GM21737 (cell line): Measurements from ENCODE around the gene WDR90.

Experiments
- ATAC-seq: cut with Tn5 transposase; IDR thresholded peaks from one replicate; pipeline ENCODE4 v1.9.1; 2021; ENCODE audit warnings: mild to moderate bottlenecking, moderate library complexity; ENCODE audit not compliant: unreplicated experiment

WDR90 gene

DNA sequence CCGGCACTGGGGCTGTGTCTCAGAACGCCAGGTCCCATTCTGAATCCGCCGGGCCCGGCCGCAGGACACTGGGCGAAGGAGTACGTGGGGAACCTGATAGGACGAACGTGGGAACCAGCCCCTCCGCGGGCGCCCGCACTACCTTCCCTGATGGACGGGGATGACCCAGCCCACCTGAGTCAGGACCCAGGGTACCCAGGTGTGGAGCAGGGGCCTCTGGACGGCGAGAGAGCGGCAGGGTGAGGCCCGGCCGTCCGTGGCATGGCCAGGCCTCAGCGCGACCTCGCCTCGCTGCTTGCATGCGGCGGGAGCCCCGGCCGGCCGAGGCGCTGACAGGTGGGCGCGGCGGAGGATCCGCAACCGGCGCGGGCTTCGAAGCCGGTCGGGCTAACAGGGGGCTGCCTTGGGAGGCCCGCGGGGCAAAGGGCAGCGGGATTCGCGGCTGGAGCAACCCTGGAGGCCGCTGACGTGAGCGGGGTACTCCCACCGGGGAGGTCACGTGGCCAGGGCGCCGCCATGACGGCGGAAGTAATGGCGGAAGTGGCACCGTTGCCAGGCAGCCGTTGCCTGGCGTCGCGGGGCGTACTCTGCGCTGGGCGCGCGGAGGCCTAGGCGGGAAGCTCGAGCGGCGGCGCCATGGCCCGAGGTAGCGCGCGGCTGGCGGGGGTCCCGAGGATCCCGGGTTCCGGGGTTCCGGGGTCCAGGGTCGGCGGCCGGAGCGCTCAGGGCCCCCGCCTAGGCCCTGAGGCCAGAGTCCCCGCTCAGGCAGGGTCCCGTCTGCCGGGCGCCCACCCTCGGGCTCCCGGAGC is at the start of gene WDR90:
Gene WDR90 (plus strand): TSS at position 585 of the 809 bp plus-strand sequence. CDS start 52 bp downstream, at position 637.
- ATAC-seq: peak; percentile 68

DNA sequence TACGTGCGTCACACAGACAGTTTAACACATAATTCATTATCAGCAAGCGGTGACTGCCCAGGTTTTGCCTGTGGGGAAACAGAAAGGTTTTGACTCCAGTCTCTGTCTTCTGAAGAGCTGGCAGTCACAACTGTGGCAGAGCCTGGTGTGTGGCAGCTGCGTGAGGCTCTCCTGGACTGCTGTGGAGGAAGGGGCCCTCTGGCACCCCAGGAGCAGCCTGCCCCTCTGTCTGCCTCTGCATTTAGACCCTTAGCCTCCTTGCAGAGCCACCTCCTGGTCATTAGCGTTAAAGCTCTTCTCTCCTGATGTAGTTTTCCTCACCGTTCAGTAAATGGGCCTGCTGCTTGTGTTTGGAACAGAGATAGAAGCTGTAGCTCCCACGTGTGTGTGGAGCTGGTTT is 48.4 kb upstream of the WDR90 start:
- ATAC-seq: no peak

DNA sequence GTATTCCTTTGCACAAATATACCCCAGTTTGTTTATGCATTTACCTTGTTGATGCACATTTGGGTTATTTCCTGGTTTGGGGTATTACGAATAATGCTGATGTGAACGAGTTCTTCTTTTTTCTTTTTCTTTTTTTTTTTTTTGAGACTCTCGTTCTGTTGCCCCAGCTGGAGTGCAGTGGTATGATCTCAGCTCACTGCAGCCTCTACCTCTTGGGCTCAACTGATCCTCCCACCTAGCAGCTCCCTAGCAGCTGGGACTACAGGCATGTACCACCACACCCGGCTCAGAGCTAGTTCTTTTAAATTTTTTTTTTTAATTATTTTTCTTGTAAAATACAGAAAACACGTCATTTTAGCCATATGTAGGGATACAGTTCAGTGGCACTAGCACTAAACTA is 45.2 kb upstream of the WDR90 start:
- ATAC-seq: no peak

DNA sequence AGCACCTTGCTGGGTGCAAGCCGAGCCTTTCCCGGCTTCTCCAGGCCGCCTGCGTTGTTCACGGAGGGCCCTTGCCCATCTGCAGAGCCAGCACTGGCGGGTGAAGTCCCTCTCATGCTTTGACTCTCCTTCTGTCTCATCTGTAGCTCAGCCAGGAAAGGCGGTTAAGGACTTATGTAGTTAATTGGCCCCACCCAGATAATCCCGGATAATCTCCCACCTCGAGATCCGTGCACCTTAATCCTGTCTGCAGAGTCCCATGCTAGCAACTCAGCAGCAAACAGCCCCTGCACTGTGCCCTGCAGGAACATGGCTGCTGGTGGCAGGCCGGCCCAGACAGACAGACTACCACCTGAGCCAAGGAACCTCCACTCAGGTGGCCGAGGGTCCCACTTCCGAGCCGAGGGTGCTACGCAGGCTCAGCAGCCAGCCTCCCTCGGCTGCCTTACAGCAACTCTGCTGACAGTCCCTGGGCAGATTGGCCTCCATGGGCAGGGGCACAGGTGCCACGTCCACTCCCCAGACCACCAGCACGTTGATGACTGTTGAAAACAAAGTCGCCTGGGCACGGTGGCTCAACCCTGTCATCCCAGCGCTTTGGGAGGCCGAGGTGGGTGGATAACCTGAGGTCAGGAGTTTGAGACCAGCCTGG is 42.4 kb upstream of the WDR90 start:
- ATAC-seq: no peak

DNA sequence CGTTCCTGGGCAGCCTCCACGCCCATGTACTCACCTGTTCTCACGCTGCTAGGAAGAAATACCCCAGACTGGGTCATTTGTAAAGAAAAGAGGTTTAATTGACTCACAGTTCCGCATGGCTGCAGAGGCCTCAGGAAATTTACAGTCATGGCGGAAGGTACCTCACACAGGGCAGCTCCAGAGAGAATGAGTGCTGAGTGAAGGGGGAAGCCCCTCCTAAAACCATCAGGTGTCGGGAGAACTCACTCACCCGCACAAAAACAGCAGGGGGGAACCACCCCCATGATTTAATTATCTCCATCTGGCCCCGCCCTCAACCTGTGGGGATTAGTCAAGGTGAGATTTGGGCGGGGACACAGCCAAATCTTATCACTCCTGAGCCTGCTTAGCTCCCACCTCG is 41.1 kb upstream of the WDR90 start:
- no peak for ATAC-seq

DNA sequence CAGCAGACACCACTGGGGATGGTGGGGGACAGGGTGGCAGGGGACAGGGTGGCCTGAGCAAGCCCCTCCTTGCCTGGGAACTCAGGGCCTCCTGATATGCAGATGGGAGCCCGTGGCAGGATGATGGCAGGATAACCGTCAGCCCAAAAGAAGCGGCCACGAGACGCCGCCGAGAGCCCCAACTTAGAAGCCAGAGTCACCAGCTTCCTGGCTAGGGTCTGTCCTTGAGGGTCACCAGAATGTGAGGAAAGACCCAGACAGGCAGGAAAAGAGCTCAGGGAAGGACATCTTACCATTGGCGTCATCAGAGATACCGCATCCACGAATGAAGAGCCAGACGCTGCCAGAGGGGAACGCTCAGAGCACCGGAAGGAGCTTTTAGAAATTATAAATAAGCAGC is 39.8 kb upstream of the WDR90 start:
- no peak for ATAC-seq

DNA sequence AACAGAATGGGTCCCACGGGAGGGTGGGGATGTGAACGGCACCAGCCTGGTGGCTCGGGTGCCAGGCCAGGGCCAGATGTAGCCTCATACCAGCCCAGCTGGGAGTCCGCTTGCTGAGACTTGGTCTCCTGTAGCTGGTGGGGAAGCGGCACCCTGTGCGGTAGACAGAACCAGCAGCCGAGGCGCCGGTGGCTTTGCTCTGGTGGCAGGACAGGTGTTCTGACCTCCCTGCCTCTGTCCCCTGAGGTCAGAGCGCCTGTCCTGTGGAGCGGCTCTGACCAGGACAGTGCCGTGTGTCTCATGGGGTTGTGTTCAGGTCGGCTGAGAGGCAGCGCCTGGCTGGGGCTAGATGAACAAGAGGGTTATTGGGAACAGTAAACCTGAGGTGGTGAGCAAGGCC is 39.2 kb upstream of the WDR90 start:
- ATAC-seq: no peak

DNA sequence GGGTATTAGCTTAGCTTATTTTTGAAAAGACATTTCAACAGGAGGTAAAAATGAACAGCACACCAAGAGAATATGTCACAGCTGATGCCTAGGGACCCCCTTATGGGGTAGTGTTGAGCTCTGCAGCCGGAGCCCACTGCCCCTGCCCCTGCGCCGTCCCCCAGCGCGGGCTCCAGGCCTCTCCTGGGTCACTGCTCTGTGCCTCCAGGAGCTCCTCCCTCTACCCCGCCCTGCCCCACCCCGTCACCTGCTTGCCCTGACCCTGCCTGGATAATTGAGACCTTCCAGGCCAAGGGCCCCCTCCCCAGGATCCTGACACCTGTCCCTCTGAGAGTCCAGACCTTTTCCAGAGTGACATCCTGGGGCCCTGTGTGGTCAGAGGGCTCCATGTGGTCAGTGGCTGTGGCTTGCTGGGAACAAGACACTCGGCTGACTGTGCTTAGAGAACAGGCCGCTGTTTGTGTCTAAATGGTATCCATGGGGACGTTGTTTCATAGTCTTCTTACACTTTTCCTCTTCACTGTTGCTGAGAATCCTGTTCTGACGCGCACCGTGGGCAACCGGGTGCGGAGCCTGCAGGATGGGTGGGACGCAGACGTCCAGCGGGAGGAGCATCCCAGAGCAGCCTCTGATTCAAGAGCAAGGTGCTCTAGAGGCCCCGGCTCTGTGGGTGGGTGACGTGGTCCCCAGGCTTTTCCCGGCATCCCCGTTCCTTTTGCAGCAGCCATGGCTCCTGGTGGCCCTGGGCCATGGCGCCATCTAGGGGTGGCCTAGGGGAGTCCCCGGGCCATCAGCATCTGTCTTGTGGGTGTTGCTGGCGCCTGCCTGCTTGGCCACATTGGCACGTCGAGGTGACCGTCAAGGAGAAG is 38.4 kb upstream of the WDR90 start:
- no peak for ATAC-seq

DNA sequence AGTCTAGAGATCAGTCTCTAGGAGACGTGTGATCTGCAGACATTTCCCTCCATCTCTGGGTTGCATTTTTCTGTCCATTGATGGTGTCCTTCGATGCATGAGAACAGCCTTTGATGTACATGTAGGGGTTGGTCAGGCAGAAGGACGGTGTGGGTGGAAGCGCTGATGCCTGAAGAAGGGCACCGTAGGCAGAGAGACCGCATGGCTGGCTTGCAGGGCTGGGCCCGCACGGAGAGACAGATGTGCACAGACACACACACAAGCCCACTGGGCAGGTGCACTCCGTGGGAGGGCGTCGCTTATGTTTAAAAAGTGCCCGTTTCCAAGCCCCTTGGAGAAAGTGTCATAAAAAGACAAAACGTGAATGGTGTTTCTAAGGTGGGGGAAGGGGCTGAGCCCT is 34.0 kb upstream of the WDR90 start:
- ATAC-seq: no peak

DNA sequence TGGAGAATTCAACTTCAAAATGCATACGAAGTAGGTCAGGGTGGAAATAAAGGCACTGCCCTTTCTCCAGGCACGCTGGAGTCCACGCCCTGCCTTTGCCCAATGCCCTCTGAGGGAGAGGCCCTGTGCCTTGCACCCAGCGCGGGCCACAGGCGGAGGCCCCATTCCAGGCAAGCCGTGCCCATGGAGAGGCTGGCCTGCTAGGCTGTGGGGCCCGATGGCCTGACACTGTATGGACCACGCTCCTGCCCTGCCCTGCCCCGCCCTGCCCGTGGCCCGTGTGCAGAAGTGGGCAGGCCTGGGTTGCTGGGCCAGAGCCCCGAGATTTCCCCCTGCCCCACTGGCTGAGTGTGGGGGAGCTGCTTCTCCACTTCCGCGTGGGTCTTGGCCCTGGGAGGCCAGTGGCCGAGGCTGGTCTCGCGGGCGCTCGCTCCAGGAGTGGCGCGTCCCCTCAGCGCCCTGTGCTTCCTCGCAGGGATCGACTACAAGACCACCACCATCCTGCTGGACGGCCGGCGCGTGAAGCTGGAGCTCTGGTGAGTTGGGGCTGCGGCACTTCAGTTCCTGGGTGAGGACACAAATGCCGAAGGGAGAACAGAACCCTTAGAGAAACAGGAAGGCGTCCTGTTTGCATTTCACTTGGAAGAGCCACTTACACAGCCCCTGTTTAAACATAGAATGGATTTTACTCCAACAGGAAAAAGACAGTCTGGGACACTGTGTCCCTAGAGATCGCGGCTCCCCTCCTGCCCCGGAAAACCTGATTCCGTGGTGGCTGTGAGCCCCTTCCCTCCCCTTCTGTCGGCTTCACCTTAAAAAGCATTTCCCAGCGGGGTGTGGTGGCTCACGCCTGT is 32.2 kb upstream of the WDR90 start:
- no peak for ATAC-seq

DNA sequence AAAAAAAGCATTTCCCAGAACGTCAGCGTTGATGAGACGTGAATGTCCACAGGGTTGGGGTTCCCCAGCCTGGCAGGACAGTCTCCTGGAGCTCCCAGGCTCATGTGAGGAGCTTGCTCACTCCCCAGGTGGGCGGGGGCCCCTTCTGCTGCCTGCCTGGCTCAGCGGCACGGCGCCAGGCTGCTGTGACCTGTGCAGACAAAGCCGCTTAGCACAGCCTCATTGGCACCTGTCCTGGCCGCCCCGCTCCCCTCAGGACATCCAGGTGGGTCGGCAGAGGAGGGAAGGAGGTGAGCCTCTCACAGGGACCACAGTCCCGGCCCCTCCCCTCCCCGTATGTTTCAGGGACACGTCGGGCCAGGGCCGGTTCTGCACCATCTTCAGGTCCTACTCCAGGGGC is 31.3 kb upstream of the WDR90 start:
- no peak for ATAC-seq

DNA sequence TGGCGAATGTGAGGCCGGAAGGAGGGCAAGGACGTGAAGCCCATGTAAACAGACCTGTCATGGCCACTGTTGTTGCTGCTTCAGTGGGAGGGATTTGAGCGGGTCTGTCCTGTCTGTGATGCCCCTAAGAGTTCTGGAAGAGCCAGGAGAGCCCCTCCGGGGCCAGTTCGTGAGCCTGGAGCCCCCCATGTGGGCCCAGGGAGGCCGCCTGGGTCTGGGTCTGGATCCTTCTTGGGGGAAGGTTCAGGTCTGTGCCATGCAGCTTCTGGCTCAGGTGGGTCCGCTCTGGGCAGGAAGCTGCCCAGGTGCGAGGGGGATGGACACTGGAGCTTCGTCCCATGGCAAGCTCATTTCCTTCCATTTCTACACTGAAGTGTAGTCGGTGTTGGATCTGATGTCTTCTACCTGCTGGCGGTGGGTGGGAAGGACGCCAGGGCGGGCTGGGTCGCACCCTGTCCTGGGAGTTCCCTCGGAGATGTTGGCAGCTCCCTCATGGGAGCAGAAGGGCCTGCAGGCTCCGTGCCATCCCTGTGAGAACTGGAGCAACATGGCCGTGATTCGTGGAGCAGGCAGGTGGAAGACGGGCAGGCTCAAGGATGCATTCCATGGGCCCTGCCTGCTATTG is 29.6 kb upstream of the WDR90 start:
- ATAC-seq: no peak

DNA sequence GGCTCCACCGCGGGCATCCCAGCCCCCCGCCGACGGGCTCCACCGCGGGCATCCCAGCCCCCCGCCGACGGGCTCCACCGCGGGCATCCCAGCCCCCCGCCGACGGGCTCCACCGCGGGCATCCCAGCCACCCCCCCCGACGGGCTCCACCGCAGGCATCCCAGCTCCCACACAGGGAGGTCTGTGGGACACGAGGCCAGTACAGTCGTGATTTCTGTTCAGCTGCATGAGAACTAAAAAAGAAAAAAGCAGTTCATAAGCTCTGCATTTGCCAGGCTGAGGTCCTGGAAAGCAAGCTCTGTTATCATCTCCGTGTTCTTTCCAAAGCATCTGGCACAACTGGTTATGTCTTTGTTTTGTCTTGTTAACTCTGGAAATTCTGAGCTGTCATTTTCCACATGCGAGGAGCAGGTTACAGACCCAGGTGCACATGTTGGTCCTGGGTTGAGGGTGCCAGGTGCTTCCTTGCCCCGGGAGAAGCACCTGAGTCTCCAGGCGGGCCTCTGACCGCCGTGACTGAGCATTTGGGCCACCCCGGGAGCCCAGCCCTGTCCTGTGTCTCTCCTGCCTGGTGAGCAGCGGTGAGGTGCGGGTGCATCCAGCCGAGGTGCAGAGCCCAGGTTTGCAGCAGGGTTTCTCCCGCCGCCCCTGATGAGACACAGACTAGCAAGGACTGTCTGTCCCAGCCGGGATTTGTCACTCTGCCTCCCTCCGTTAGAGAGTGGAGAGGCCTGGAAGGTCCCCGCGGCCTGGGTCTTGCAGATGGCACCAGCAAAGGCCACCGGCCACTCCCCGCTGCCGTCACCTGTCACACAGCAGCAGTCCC is 28.3 kb upstream of the WDR90 start:
- no peak for ATAC-seq

DNA sequence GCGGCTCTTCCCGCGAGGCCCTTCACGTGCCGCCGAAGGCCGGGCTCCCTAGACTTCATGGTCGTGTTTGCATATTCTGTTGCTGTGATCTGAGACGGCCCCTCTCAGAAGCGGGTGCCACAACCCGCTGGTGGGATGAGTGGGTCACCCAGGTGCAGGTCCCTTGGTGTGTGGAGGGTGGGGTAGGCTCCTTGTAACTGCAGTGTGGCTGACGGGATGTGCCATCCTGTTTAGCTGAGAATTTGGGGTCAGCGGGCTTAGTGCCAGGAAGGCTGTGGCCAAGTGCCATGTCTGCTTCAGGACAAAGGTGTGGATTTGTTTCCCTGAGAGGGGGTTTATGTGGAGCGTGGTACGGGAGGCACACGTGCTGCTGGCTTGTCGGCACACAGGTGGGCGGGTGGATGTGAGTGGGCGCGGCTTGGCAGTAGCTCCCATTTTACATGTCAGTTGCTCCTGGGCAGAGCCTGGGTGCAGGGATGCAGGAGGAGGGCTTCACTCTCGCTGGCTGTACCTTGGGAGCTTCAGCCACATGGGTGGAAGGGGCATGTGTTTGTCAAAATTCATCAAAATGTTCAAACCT is 27.5 kb upstream of the WDR90 start:
- no peak for ATAC-seq

DNA sequence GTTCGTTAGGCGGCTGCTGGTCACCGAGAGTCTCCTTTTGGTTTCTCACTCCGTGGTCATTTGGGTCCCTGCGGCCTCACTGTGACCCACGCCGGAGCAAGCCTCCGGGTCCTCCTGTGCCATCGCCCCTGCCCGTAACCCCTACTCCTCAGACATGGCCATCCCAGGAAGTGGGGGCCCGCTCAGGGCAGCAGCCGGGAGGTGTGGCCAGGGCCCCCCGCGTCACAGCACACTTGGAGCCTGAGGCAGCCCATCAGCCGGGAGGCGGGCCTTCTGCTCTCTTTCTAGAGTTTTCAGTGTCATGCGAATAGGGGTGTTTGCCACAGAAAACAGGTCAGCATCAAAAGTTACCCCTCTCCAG is 26.3 kb upstream of the WDR90 start:
- ATAC-seq: no peak

DNA sequence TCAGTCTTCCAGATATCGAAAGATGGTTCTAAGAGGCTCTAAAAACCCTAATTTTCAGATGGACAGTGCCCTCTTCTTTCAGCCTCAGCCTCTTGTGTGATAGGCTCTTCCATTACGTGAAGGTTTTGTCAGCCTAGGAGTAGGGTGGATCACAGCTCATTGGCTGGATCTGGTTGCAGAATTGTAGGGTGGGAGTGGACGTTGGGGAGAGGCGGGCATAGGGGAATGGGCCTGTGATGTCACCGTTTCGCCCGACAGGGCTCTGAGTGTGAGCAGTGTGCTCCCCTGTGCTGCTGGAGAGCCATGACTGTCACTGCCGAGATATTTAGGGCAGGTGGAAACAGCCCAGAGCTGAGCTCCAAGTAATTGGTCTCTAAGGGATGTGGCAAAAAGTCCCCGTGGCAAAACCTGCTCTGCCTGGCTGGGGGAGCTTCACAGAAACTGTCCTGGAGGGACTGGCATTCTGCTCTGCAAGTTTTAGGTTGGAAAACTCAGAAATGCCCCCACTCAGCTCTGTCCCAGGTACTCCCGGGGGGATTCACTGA is 24.6 kb upstream of the WDR90 start:
- ATAC-seq: no peak

DNA sequence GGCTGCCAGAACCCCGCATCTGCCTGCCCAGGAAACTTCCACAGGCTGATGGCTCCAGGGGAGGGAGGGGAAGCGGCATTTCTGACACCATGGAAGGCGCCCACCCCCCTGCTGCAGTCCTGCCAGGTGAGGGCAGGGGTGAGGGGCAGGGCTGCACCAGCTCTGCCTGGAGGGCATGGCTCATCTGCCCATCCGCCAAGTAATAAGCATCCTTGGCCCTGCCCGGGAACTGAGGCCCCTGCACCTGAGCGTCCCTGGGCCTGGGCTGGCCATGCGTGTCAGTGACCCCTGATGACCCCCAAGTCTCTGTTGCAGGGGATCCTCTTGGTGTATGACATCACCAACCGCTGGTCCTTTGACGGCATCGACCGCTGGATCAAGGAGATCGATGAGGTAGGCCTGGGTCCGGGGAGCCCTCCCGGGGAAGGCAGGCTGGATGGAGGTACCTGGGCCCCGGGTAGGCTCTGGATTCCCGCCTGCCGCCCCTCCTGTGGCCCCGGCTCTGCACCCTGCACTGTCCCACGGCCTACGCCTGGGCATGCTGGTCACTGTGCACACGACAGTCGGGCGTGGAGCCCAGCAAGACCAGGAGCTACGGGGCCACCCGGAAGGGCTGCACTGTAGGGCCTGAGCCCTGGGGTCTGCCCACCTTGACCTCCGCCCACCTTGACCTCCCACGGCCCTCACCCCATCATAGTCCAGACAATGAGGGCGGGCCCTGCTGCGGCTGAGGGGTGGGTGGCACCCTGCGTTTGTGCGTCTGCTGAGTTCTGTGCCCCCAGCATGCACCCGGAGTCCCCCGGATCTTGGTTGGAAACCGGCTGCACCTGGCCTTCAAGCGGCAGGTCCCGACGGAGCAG is 23.8 kb upstream of the WDR90 start:
- no peak for ATAC-seq
